Peyer's patch (tissue), 4 donors: ENCODE measurements around the gene MED14.

Experiments used
- POLR2A ChIP-seq, 2 donors: fragments of 450-650 bp; IDR thresholded peaks; one replicate each; pipeline ENCODE4 v1.5.1; 2017; ENCODE audit warnings: antibody characterized with exemption in 2 of 2, mild to moderate bottlenecking in 2 of 2, moderate library complexity in 2 of 2
- TF ChIP-seq, protein P1 (sequence below), 6 experiments: fragments of 450-650 bp in 4 of 6; fragments of 200-600 bp in 2 of 6; sonication (generic) in 1 of 6; IDR thresholded peaks; one replicate each; pipeline ENCODE4 v1.5.1; 2017 to 2019; ENCODE audit warnings: antibody characterized with exemption in 6 of 6, mild to moderate bottlenecking in 3 of 6, moderate library complexity in 1 of 6

DNA sequence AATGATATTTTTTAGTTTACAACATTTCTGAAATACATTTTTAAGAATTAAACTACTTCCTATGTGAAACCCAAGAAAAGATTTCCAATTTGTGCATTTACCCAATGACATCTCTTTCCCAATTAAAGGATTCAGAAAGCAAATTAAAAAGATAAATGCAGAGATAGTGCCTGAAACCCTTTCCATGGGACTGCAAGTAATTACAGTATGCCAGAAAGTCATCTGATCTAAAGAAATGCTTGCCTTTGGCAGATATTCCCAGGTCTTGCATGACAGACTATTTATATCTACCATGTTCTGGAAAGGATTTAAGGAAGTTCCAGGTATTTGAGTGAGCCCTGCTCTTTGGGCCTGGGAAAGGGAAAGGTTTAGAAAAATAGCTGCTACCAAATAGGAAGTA lies 46.4 kb downstream of the MED14 start:
- TF ChIP-seq, protein P1, sequence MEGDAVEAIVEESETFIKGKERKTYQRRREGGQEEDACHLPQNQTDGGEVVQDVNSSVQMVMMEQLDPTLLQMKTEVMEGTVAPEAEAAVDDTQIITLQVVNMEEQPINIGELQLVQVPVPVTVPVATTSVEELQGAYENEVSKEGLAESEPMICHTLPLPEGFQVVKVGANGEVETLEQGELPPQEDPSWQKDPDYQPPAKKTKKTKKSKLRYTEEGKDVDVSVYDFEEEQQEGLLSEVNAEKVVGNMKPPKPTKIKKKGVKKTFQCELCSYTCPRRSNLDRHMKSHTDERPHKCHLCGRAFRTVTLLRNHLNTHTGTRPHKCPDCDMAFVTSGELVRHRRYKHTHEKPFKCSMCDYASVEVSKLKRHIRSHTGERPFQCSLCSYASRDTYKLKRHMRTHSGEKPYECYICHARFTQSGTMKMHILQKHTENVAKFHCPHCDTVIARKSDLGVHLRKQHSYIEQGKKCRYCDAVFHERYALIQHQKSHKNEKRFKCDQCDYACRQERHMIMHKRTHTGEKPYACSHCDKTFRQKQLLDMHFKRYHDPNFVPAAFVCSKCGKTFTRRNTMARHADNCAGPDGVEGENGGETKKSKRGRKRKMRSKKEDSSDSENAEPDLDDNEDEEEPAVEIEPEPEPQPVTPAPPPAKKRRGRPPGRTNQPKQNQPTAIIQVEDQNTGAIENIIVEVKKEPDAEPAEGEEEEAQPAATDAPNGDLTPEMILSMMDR (IDR thresholded peaks at IDR 0.05): no peak
- TF ChIP-seq POLR2A (IDR thresholded peaks at IDR 0.05): no peak
